ENCODE measurements around the gene CCDC82.

CCDC82 gene

GRCh38 chr11:96311120-96311568 lies 78.6 kb downstream of the CCDC82 start:
- ChIA-PET POLR2A (interaction anchor here (1.1 to 1.5 kb wide), 2 partner anchors 24 to 32 kb away, joined by 4 to 5 read pairs; partner anchors contain the start of gene MAML2), CTCF (interaction anchor here (0.7 to 1.4 kb wide), 2 partner anchors 21 to 60 kb away, joined by 3 read pairs; no protein-coding TSS in a partner anchor)

DNA sequence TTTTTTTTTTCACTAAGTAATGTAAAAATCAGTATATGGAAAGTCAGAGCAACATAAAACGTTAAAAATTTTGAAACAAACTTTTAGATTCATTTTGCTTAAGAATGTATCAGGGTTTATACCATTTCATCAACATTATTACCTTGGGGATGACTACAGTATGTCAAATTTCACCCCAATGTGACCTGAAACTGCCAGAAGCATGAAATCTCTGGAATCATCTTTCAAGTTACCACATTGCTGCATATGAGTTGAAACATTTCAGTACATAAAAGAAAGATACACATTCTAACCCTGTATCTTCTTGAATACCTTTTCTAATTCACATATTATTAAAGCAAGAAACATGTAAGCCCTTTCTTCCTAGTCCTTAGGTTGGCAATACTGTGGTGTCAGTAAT lies 79.5 kb downstream of the CCDC82 start:
- POLR2A ChIA-PET = no interaction called here
- DNase-seq (ENCODE audit: extremely low spot score) = no peak
- TF ChIP-seq CTBP1 (IDR thresholded peaks at IDR 0.05; ENCODE audit: borderline replicate concordance) (no peak), ARNT (IDR thresholded peaks at IDR 0.05) (no peak), FOXA1 (IDR thresholded peaks at IDR 0.05) (no peak), FOXM1 (IDR thresholded peaks at IDR 0.05; ENCODE audit: borderline replicate concordance) (no peak), L3MBTL2 (conservative IDR thresholded peaks at IDR 0.05) (no peak), PKNOX1 (IDR thresholded peaks at IDR 0.05) (no peak), LEF1 (IDR thresholded peaks at IDR 0.05; ENCODE audit: borderline replicate concordance) (no peak), TARDBP (IDR thresholded peaks at IDR 0.05) (no peak), ELF4 (IDR thresholded peaks at IDR 0.05) (no peak), BHLHE40 (IDR thresholded peaks at IDR 0.05; ENCODE audit: borderline replicate concordance) (no peak), SP1 (IDR thresholded peaks at IDR 0.05) (no peak), ZNF384 (IDR thresholded peaks at IDR 0.05) (no peak), HDGF (IDR thresholded peaks at IDR 0.05; ENCODE audit: borderline replicate concordance) (no peak), NFRKB (IDR thresholded peaks at IDR 0.05) (no peak), SUZ12 (IDR thresholded peaks at IDR 0.05) (no peak), FOXK2 (IDR thresholded peaks at IDR 0.05) (no peak)
- CTCF ChIA-PET = no interaction called here

More at GRCh38 chr11:96311120-96311568, 78.6 kb downstream of the CCDC82 start:
- no peak for TF ChIP-seq LEF1 (IDR thresholded peaks at IDR 0.05; ENCODE audit: borderline replicate concordance)
- no peak for TF ChIP-seq BHLHE40 (IDR thresholded peaks at IDR 0.05; ENCODE audit: borderline replicate concordance)
- no peak for TF ChIP-seq CTBP1 (IDR thresholded peaks at IDR 0.05; ENCODE audit: borderline replicate concordance)
- TF ChIP-seq L3MBTL2 (conservative IDR thresholded peaks at IDR 0.05) = no peak
- no peak for TF ChIP-seq ARNT (IDR thresholded peaks at IDR 0.05)
- no peak for TF ChIP-seq SUZ12 (IDR thresholded peaks at IDR 0.05)
- TF ChIP-seq FOXM1 (IDR thresholded peaks at IDR 0.05; ENCODE audit: borderline replicate concordance) = no peak
- no peak for TF ChIP-seq SP1 (IDR thresholded peaks at IDR 0.05)
- no peak for TF ChIP-seq PKNOX1 (IDR thresholded peaks at IDR 0.05)
- no peak for TF ChIP-seq HDGF (IDR thresholded peaks at IDR 0.05; ENCODE audit: borderline replicate concordance)
- TF ChIP-seq ZNF384 (IDR thresholded peaks at IDR 0.05) = no peak
- TF ChIP-seq ELF4 (IDR thresholded peaks at IDR 0.05) = no peak
- no peak for TF ChIP-seq FOXK2 (IDR thresholded peaks at IDR 0.05)
- TF ChIP-seq TARDBP (IDR thresholded peaks at IDR 0.05) = no peak
- no peak for TF ChIP-seq NFRKB (IDR thresholded peaks at IDR 0.05)
- TF ChIP-seq FOXA1 (IDR thresholded peaks at IDR 0.05) = no peak
- no peak for DNase-seq (ENCODE audit: extremely low spot score)

DNA sequence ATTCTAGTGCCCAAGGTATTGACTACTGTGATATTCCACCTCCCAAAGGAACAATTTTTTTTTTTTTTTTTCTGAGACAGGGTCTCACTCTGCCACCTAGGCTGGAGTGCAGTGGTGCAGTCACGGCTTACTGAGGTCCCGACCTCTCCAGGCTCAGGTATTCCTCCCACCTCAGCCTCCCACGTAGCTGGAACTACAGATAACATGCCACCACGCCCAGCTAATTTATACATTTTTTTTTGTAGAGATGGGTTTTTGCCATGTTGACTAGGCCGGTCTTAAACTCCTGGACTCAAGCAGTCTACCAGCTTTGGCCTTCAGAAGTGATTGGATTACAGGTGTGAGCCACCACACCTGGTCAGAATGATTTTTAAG lies 80.1 kb downstream of the CCDC82 start:
- POLR2A ChIA-PET = no interaction called here
- DNase-seq (ENCODE audit: extremely low spot score) = no peak
- CTCF ChIA-PET = no interaction called here
- TF ChIP-seq TARDBP (IDR thresholded peaks at IDR 0.05) = no peak
- TF ChIP-seq FOXM1 (IDR thresholded peaks at IDR 0.05; ENCODE audit: borderline replicate concordance) = no peak

DNA sequence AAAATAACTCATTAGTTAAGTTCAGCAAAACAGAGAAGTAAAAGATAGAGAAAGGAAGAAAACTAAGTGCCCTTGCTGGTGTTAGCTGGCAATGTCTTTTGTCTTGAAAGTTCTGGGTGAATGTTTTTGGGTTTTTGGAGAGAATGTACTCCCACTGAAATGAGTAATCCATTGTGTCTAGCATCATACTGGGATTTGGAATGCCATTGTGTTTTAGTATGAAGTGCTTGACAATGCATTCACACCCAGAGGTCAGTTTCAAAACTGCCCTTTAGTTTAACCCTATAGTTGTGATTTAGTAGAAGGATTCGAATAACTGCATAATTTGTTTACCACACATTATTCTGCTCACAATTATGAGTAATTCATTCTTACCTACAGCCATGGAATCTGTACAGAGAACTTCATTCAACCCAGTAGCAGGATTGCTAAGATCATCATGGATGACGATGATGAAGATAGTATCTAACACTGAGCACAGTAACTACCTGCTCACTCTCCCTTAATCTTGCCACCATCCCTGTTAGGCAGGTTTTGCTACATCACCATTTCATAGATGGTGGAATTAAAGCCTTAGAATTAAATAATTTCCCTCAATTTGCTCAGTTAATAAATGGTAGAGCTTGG lies 80.6 kb downstream of the CCDC82 start:
- ChIA-PET POLR2A (no interaction called here), CTCF (no interaction called here)
- TF ChIP-seq HDGF (IDR thresholded peaks at IDR 0.05; ENCODE audit: borderline replicate concordance) (no peak), BHLHE40 (IDR thresholded peaks at IDR 0.05; ENCODE audit: borderline replicate concordance) (no peak), LEF1 (IDR thresholded peaks at IDR 0.05; ENCODE audit: borderline replicate concordance) (no peak), NFRKB (IDR thresholded peaks at IDR 0.05) (no peak), SP1 (IDR thresholded peaks at IDR 0.05) (no peak)
- no peak for DNase-seq (ENCODE audit: extremely low spot score)

GRCh38 chr11:96307776-96308140 lies 82.0 kb downstream of the CCDC82 start:
- peak; percentile 24 for DNase-seq (ENCODE audit: extremely low spot score)
- no peak for TF ChIP-seq NFRKB (IDR thresholded peaks at IDR 0.05)
- no peak for TF ChIP-seq LEF1 (IDR thresholded peaks at IDR 0.05; ENCODE audit: borderline replicate concordance)
- no peak for TF ChIP-seq SUZ12 (IDR thresholded peaks at IDR 0.05)
- TF ChIP-seq ZNF384 (IDR thresholded peaks at IDR 0.05) = no peak
- no peak for TF ChIP-seq BHLHE40 (IDR thresholded peaks at IDR 0.05; ENCODE audit: borderline replicate concordance)
- POLR2A ChIA-PET = interaction anchor here (1.2 to 1.5 kb wide), 3 partner anchors 21 to 35 kb away, joined by 4 to 6 read pairs (median 5); partner anchors contain the start of gene MAML2

GRCh38 chr11:96306933-96307775 lies 82.6 kb downstream of the CCDC82 start:
- CTCF ChIA-PET = interaction anchor here (0.7 to 2.5 kb wide), 5 partner anchors 12 to 470 kb away, joined by 3 to 9 read pairs (median 3); partner anchors contain the start of gene MAML2
- TF ChIP-seq ELF4 (IDR thresholded peaks at IDR 0.05) (no peak), PKNOX1 (IDR thresholded peaks at IDR 0.05) (peak; percentile 82)
- POLR2A ChIA-PET = interaction anchor here (0.7 to 1.5 kb wide), 6 partner anchors 10 to 64 kb away, joined by 3 to 6 read pairs (median 4); partner anchors contain the start of gene MAML2
- DNase-seq (ENCODE audit: extremely low spot score) = peak; percentile 87

More at GRCh38 chr11:96307776-96308140, 82.0 kb downstream of the CCDC82 start:
- CTCF ChIA-PET = interaction anchor here (1.5 to 2.5 kb wide), 2 partner anchors 12 to 36 kb away, joined by 5 to 9 read pairs; partner anchors contain the start of gene MAML2

Measured in HEK293T (cell line).